Spleen (tissue), 11 donors: Measurements from ENCODE around the gene STAT6. TPM values are rescaled to one million over a fixed set of nuclear protein-coding genes. Genes with fewer than 3 reads are reported as not detected.
A peak's percentile ranks its signal among the peaks of the same experiment; 100 is the strongest.

Experiments used
- DNase-seq: peaks from one replicate; pipeline ENCODE4 v3.0.0-alpha.2; 2020
- H3K27ac ChIP-seq, 8 donors: fragments of 200-600 bp; sonication (generic) in 7 of 8; 1 replicate in 4 of 8; 2 replicates in 4 of 8; pipeline versions ENCODE4 v1.5.0 to v1.8.0; 2016 to 2021; ENCODE audit warnings: inconsistent platforms in 4 of 8, mild to moderate bottlenecking in 4 of 8, moderate library complexity in 1 of 8
- H3K27me3 ChIP-seq, 7 donors: fragments of 200-600 bp; sonication (generic) in 6 of 7; replicated peaks in 1 of 7; 1 replicate in 4 of 7; 2 replicates in 3 of 7; pipeline versions ENCODE4 v1.5.0 to v1.8.0; 2016 to 2021; ENCODE audit warnings: inconsistent platforms in 3 of 7, mild to moderate bottlenecking in 1 of 7
- H3K36me3 ChIP-seq, 6 donors: fragments of 200-600 bp; sonication (generic) in 5 of 6; 1 replicate in 4 of 6; 2 replicates in 2 of 6; pipeline versions ENCODE4 v1.5.0 to v1.8.0; 2016 to 2021; ENCODE audit warnings: inconsistent platforms in 2 of 6
- H3K4me1 ChIP-seq, 6 donors: fragments of 200-600 bp; sonication (generic) in 5 of 6; 1 replicate in 3 of 6; 2 replicates in 3 of 6; pipeline versions ENCODE4 v1.5.0 to v1.8.0; 2016 to 2021; ENCODE audit warnings: inconsistent platforms in 3 of 6
- H3K4me3 ChIP-seq, 8 donors: fragments of 200-600 bp; sonication (generic) in 7 of 8; 1 replicate in 4 of 8; 2 replicates in 4 of 8; pipeline versions ENCODE4 v1.5.0 to v1.8.0; 2016 to 2021; ENCODE audit warnings: inconsistent platforms in 4 of 8, mild to moderate bottlenecking in 4 of 8, moderate library complexity in 2 of 8
- H3K9me3 ChIP-seq, 8 donors: fragments of 200-600 bp; sonication (generic) in 7 of 8; 1 replicate in 4 of 8; 2 replicates in 4 of 8; pipeline versions ENCODE4 v1.5.0 to v1.8.0; 2016 to 2021; ENCODE audit warnings: inconsistent platforms in 4 of 8
- CTCF ChIP-seq, 11 experiments: fragments of 200-600 bp in 7 of 11; fragments of 450-650 bp in 4 of 11; sonication (generic) in 4 of 11; IDR thresholded peaks in 8 of 11; conservative IDR thresholded peaks in 3 of 11; 1 replicate in 7 of 11; 2 replicates in 4 of 11; pipeline versions ENCODE4 v1.4.0 to v1.8.0; 2016 to 2021; ENCODE audit warnings: antibody characterized with exemption in 11 of 11, inconsistent platforms in 4 of 11, mild to moderate bottlenecking in 1 of 11
- POLR2A ChIP-seq, 3 donors: fragments of 450-650 bp; IDR thresholded peaks; one replicate each; pipeline ENCODE4 v1.5.1; 2017; ENCODE audit warnings: antibody characterized with exemption in 3 of 3, mild to moderate bottlenecking in 1 of 3
- POLR2AphosphoS5 ChIP-seq, 3 donors: sonication (generic); formaldehyde crosslinking; IDR thresholded peaks; one replicate each; pipeline ENCODE4 v1.5.1; 2017; ENCODE audit warnings: antibody characterized with exemption in 3 of 3
- WGBS, 5 donors: extraction: QIAGEN DNeasy Blood & Tissue Kit in 3 of 5; methylation state at CpG; one replicate each; pipeline versions ENCODE4 v1.1.5 to v1.1.7; 2013 to 2018; 5-methylcytosine and 5-hydroxymethylcytosine counted together
- intact Hi-C: fragments of 100-400 bp; cut with DNase I; formaldehyde crosslinking; loops from one replicate; pipeline ENCODE4 v1.15.0; 2023; ENCODE audit warnings: low total_unique reads
- polyA plus RNA-seq, 3 donors: library from polyadenylated mRNA; stranded (reverse); fragments of 200-250 nt; gene quantifications; one replicate each; pipeline ENCODE4 v1.2.1, GENCODE V29; 2013
- total RNA-seq, 7 donors: library from RNA; depleted of rRNA in 3 of 7; stranded (reverse); fragments of >200 nt in 3 of 7; fragmentation: NEBNext Ultra II Directional in 4 of 7; extraction: Animal tissue kit (Norgen Biotek cat#: 25700) in 4 of 7; gene quantifications; one replicate each; pipeline versions ENCODE4 v1.1.0 to v1.2.1, GENCODE V29; 2016 to 2021
- donor health status: healthy with polysubstance abuse.
- donor health status: DM: no; HTN: no; CAD: no; lungs with moderate emphysema.
- donor health status: DM: no; HTN: no; CAD: no.
- donor health status: Bipolar disorder and iron deficiency.
- donor health status: healthy.
- donor health status: DM: no; HTN: no; CAD: no.
- donor health status: DM: yes; HTN: yes; CAD: no.

Gene STAT6
- total and polyA plus RNA-seq, 10 donors = 140 to 336 (median 276) TPM

GRCh38 chr12:57151741-57152630, 40.8 kb upstream of the STAT6 start:
- TF ChIP-seq POLR2AphosphoS5 (IDR thresholded peaks at IDR 0.05) = no peak
- no peak for TF ChIP-seq POLR2A (IDR thresholded peaks at IDR 0.05)
- no peak for TF ChIP-seq CTCF (IDR thresholded peaks at IDR 0.05 in 8 of 11, conservative IDR thresholded peaks at IDR 0.05 in 3 of 11)
- Histone ChIP-seq H3K4me1 (peaks cover 28 to 100% (median 72%) of the 10 kb centered on the region in 6 donors), H3K4me3 (no peak overlapping the region), H3K36me3 (peaks cover 0 to 39% (median 0%) of the 10 kb centered on the region in 6 donors), H3K9me3 (no peaks in the 10 kb centered on the region), H3K27me3 (peaks cover 0 to 14% (median 0%) of the 10 kb centered on the region in 7 donors), H3K27ac (peak overlapping the region in 7 of 8 donors; percentile 22 to 81 (median 59))
- WGBS, 5 donors = 64 to 90% (median 75%) methylated on average over 17 of the region's 17 CpGs
- no peak for DNase-seq
- intact Hi-C loops = no loop called here

GRCh38 chr12:57150400-57151000, 39.3 kb upstream of the STAT6 start:
- peak overlapping the region in 7 of 8 donors; percentile 29 to 82 (median 76) for H3K27ac ChIP-seq
- peaks cover 0 to 6% (median 0%) of the 10 kb centered on the region in 7 donors for H3K27me3 ChIP-seq
- TF ChIP-seq POLR2A (IDR thresholded peaks at IDR 0.05) = no peak
- no peak for TF ChIP-seq CTCF (IDR thresholded peaks at IDR 0.05 in 8 of 11, conservative IDR thresholded peaks at IDR 0.05 in 3 of 11)
- TF ChIP-seq POLR2AphosphoS5 (IDR thresholded peaks at IDR 0.05) = no peak
- H3K36me3 ChIP-seq = peaks cover 0 to 38% (median 0%) of the 10 kb centered on the region in 6 donors
- no peak for DNase-seq
- H3K4me3 ChIP-seq = no peak overlapping the region
- peaks cover 31 to 100% (median 78%) of the 10 kb centered on the region in 6 donors for H3K4me1 ChIP-seq
- 80 to 93% (median 81%) methylated on average over 6 of the region's 6 CpGs for WGBS, 5 donors
- H3K9me3 ChIP-seq = no peaks in the 10 kb centered on the region
- intact Hi-C loops = no loop called here

- intact Hi-C loops = no loop called here
Measured at GRCh38 chr12:57149245-57149900, 38.2 kb upstream of the STAT6 start.

More at GRCh38 chr12:57149245-57149900, 38.2 kb upstream of the STAT6 start:
- TF ChIP-seq POLR2AphosphoS5 (IDR thresholded peaks at IDR 0.05) (peak in 2 of 3 donors; percentile 20 to 28), POLR2A (IDR thresholded peaks at IDR 0.05) (no peak), CTCF (IDR thresholded peaks at IDR 0.05 in 8 of 11, conservative IDR thresholded peaks at IDR 0.05 in 3 of 11) (no peak)
- WGBS, 5 donors = 48 to 62% (median 59%) methylated on average over 13 of the region's 13 CpGs
- peaks cover 0 to 6% (median 0%) of the 10 kb centered on the region in 7 donors for H3K27me3 ChIP-seq
- no peak for DNase-seq
- H3K4me3 ChIP-seq = no peak overlapping the region
- H3K27ac ChIP-seq = peak overlapping the region; percentile 13 to 82 (median 76)
- H3K9me3 ChIP-seq = no peaks in the 10 kb centered on the region
- peaks cover 0 to 40% (median 0%) of the 10 kb centered on the region in 6 donors for H3K36me3 ChIP-seq
- peaks cover 31 to 97% (median 72%) of the 10 kb centered on the region in 6 donors for H3K4me1 ChIP-seq
